ENCODE data around the gene CLDN25. TPM values are rescaled to one million over a fixed set of nuclear protein-coding genes. Genes with fewer than 3 reads are reported as not detected.

CLDN25 gene
- total and polyA plus RNA-seq, 2 of the 13 experiments (the other 11 are each of a cell fraction or from before 2014, with no cell fraction given), result not detected

DNA sequence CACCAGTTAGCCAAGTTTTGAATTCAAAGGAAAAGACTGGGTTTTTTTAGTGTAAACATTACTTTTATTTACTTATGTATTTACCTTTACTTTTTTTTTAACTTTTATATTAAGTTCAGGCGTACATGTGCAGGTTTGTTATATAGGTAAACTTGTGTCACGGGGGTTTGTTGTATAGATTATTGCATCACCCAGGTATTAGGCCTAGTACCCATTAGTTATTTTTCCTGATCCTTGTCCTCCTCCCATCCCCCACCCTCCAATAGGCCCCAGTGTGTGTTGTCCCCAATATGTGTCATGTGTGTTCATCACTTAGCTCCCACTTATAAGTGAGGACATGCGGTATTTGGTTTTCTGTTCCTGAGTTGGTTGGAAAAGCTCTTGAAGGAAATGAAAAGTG lies 26.7 kb upstream of the CLDN25 start (continued):
- no peak for TF ChIP-seq HINFP (CRISPR knock-in tag; IDR thresholded peaks at IDR 0.05; ENCODE audit: low read depth)
- TF ChIP-seq ARNT2 (CRISPR knock-in tag; IDR thresholded peaks at IDR 0.05; ENCODE audit: low read depth), result no peak
- TF ChIP-seq DDIT3 (CRISPR knock-in tag; IDR thresholded peaks at IDR 0.05), result no peak
- TF ChIP-seq E2F5 (CRISPR knock-in tag; conservative IDR thresholded peaks at IDR 0.05), result no peak
- no peak for TF ChIP-seq HOXA5 (CRISPR knock-in tag; IDR thresholded peaks at IDR 0.05)

DNA sequence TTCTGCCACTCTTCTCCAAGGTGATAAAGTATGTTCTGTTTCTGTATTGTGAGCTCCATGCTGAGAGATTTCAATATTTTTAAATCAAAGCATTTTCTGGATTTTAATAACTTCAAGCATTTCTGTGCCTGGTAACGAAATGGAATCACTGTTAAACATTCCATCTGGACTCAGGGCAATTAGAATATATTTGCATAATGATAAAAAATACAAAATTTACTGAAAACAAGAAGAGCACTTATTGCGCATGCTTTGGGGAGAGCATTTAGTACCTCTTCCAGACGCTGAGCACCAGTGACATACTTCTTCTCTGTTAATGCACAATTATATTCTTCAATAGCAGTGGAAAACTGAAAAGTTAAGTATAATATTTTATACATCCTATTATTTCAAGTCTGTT lies 19.4 kb upstream of the CLDN25 start:
- H3K27me3 ChIP-seq (ENCODE audit: control insufficient read depth in 1 of 2, insufficient read depth in 2 of 2, low read length in 2 of 2), result no peaks in the 10 kb centered on the region
- no peak for ATAC-seq
- no peaks in the 10 kb centered on the region for H3K9me3 ChIP-seq (ENCODE audit: low read length)
- ChIA-PET POLR2A (no interaction called here), CTCF (ENCODE audit: low intra/inter-chr PET ratio, low total read pairs) (no interaction called here)
- peaks cover 7 to 61% of the 10 kb centered on the region in 2 experiments for H3K36me3 ChIP-seq (replicated peaks in 1 of 2; ENCODE audit: control insufficient read depth in 1 of 2, insufficient read depth in 2 of 2, low read length in 2 of 2)
- no peaks in the 10 kb centered on the region for H3K79me2 ChIP-seq (ENCODE audit: insufficient read depth, low read length)
- no peaks in the 10 kb centered on the region for H4K20me1 ChIP-seq (ENCODE audit: insufficient read depth, low read length)
- in situ Hi-C loops (cut with HindIII; ENCODE audit: extremely low pct_ligation_motif_present, low pct_unique_long_range_greater_than_20kb) (no loop called here), intact Hi-C loops (cut with micrococcal nuclease; ENCODE audit: unreplicated experiment) (no loop called here)
- TF ChIP-seq CCDC6 (CRISPR knock-in tag; IDR thresholded peaks at IDR 0.05) (no peak), AGO2 (optimal IDR thresholded peaks at IDR 0.05; ENCODE audit: low read depth, low read length) (no peak), ZNF34 (CRISPR knock-in tag; IDR thresholded peaks at IDR 0.05; ENCODE audit: borderline replicate concordance) (no peak), ZSCAN29 (CRISPR knock-in tag; conservative IDR thresholded peaks at IDR 0.05) (no peak), AKAP8 (CRISPR knock-in tag; IDR thresholded peaks at IDR 0.05) (no peak), ZFP37 (CRISPR knock-in tag; IDR thresholded peaks at IDR 0.05; ENCODE audit: borderline replicate concordance) (no peak), FOSL2 (CRISPR knock-in tag; IDR thresholded peaks at IDR 0.05) (no peak), ZBTB20 (CRISPR knock-in tag; IDR thresholded peaks at IDR 0.05; ENCODE audit: borderline replicate concordance, low read depth) (no peak), TARDBP (CRISPR knock-in tag; IDR thresholded peaks at IDR 0.05) (no peak), HNF1B (CRISPR knock-in tag; IDR thresholded peaks at IDR 0.05) (no peak), MED8 (CRISPR knock-in tag; IDR thresholded peaks at IDR 0.05; ENCODE audit: insufficient replicate concordance) (no peak), KLF13 (CRISPR knock-in tag; IDR thresholded peaks at IDR 0.05) (no peak), ZNF563 (CRISPR knock-in tag; IDR thresholded peaks at IDR 0.05) (no peak)
- H3K27ac ChIP-seq (ENCODE audit: extremely low read length, insufficient read depth, low read length), result no peak overlapping the region
- no peaks in the 10 kb centered on the region for H3K4me1 ChIP-seq (ENCODE audit: insufficient read depth, low read length)
- WGBS (ENCODE audit: low lambda C conversion rate), result 98% methylated on average over 3 of the region's 3 CpGs
- H3K9ac ChIP-seq (ENCODE audit: insufficient read depth, low read depth, low read length), result no peak overlapping the region
- no peak for DNase-seq (ENCODE audit: low spot score)
- H2AFZ ChIP-seq (ENCODE audit: low read length), result no peak overlapping the region
- BruUV-seq (replicated peaks), result no TSS peak
- no peak overlapping the region for H3K4me3 ChIP-seq (replicated peaks in 1 of 3; ENCODE audit: insufficient read depth in 1 of 3, low read depth in 2 of 3, low read length in 3 of 3)
- no peak overlapping the region for H3K4me2 ChIP-seq (ENCODE audit: low read depth, low read length)
- FAIRE-seq, result no peak
